Adrenal gland (tissue), 12 donors: ENCODE measurements around the gene CTSZ. TPM values are rescaled to one million over a fixed set of nuclear protein-coding genes. Genes with fewer than 3 reads are reported as not detected.

ENCODE experiments used
- DNase-seq, 7 donors: peaks; one replicate each; pipeline ENCODE4 v3.0.0-alpha.2; 2019 to 2020
- H3K27ac ChIP-seq, 5 donors: fragments of 200-600 bp; sonication (generic) in 4 of 5; 1 replicate in 3 of 5; 2 replicates in 2 of 5; pipeline versions ENCODE4 v1.5.1 to v1.8.0; 2016 to 2020; ENCODE audit warnings: mild to moderate bottlenecking in 1 of 5
- H3K27me3 ChIP-seq: fragments of 200-600 bp; 2 replicates; pipeline ENCODE4 v1.8.0; 2021
- H3K36me3 ChIP-seq, 2 donors: fragments of 200-600 bp; replicated peaks in 1 of 2; 1 replicate in 1 of 2; 2 replicates in 1 of 2; pipeline versions ENCODE4 v1.5.1 to v1.8.0; 2018 to 2022
- H3K4me1 ChIP-seq, 2 donors: fragments of 200-600 bp; replicated peaks in 1 of 2; 1 replicate in 1 of 2; 2 replicates in 1 of 2; pipeline versions ENCODE4 v1.5.1 to v1.8.0; 2018 to 2021
- H3K4me3 ChIP-seq, 4 donors: fragments of 200-600 bp; sonication (generic) in 3 of 4; one replicate each; pipeline ENCODE4 v1.5.1; 2016 to 2018
- H3K9me3 ChIP-seq, 3 donors: fragments of 200-600 bp; sonication (generic) in 1 of 3; replicated peaks in 1 of 3; 1 replicate in 2 of 3; 2 replicates in 1 of 3; pipeline versions ENCODE4 v1.5.1 to v1.8.0; 2016 to 2021
- POLR2A ChIP-seq, 2 donors: fragments of 450-650 bp; IDR thresholded peaks; one replicate each; pipeline ENCODE4 v1.6.1; 2017; ENCODE audit warnings: antibody characterized with exemption in 2 of 2, mild to moderate bottlenecking in 2 of 2, moderate library complexity in 1 of 2
- WGBS, 4 donors: extraction: QIAGEN DNeasy Blood & Tissue Kit in 2 of 4; methylation state at CpG; one replicate each; pipeline versions ENCODE4 v1.1.5 to v1.1.7; 2013 to 2017; 5-methylcytosine and 5-hydroxymethylcytosine counted together
- intact Hi-C, 2 donors: fragments of 100-400 bp; cut with DNase I; formaldehyde crosslinking; loops; one replicate each; pipeline versions ENCODE4 v1.14.1 to v1.15.0; 2022 to 2023
- polyA plus RNA-seq, 3 donors: library from polyadenylated mRNA; stranded (reverse); fragments of 200-250 nt in 2 of 3; fragments of 350-450 nt in 1 of 3; fragmentation: Illumina TruSeq in 1 of 3; extraction: RNeasy Lipid Tissue Mini Kit (QIAGEN cat#74804) in 1 of 3; gene quantifications; one replicate each; pipeline ENCODE4 v1.2.3, GENCODE V29; 2013 to 2014
- total RNA-seq, 9 donors: library from RNA; depleted of rRNA in 4 of 9; stranded (reverse); fragments of >200 nt in 4 of 9; fragments of 120-200 nt in 1 of 9; fragmentation: NEBNext Ultra II Directional in 1 of 9; extraction: Animal tissue kit (Norgen Biotek cat#: 25700) in 1 of 9; gene quantifications; one replicate each; pipeline versions ENCODE4 v1.1.0 to v1.2.4, GENCODE V29; 2013 to 2023
- TF ChIP-seq, protein P1 (sequence below), 6 experiments: fragments of 450-650 bp in 4 of 6; fragments of 200-600 bp in 2 of 6; sonication (generic) in 1 of 6; IDR thresholded peaks; 1 replicate in 5 of 6; 2 replicates in 1 of 6; pipeline versions ENCODE4 v1.5.1 to v1.8.0; 2016 to 2021; ENCODE audit warnings: antibody characterized with exemption in 6 of 6, mild to moderate bottlenecking in 2 of 6, moderate library complexity in 1 of 6
- donor health status: healthy with polysubstance abuse.
- donor health status: Bipolar disorder and iron deficiency.
- donor health status: DM: yes; HTN: yes; CAD: no.
- donor health status: DM: no; HTN: no; CAD: no.
- donor health status: DM: no; HTN: no; CAD: no.
- donor health status: DM: yes; HTN: yes; CAD: no.

CTSZ gene
- total and polyA plus RNA-seq, 12 donors = 36.4 to 266 (median 155) TPM

DNA sequence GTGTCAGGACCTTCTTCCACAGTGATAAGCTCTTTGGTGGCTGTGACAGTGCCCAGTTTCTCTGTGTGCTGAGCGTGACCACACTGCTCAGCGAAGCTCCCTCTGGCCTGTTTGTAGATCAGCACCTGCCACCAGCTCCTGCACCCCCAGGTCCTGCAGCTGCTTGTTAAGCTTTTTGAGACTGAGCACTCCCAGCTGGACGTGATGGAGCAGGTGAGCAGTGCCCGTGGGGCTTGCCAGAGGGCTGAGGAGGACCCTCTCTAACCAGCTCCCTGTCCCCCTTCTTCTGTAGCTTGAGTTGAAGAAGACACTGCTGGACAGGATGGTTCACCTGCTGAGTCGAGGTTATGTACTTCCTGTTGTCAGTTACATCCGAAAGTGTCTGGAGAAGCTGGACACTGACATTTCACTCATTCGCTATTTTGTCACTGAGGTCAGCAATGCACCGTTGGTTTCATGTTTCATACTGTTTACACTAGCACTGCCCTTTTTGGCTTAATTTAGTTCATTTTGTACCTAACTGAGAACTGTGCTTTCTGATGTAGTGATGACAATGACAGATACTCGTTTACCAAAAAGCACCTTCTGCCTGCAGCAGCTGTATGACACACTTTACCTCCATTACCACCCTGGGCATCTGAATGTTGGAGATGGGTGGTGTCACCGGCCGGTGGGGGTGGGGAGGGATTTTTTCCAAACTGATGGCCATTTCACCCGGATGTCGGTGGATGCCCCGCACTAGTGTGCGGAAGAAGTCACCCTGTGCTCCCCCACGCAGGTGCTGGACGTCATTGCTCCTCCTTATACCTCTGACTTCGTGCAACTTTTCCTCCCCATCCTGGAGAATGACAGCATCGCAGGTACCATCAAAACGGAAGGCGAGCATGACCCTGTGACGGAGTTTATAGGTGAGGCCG is 13.5 kb downstream of the CTSZ start:
- Histone ChIP-seq H3K27me3 (no peaks in the 10 kb centered on the region), H3K4me1 (no peaks in the 10 kb centered on the region), H3K9me3 (no peaks in the 10 kb centered on the region), H3K4me3 (no peak overlapping the region), H3K27ac (no peak overlapping the region), H3K36me3 (peaks cover 0 to 98% of the 10 kb centered on the region in 2 donors)
- WGBS, 4 donors = 85 to 91% (median 86%) methylated on average over 17 to 23 of the region's 23 CpGs
- peak in 1 of 7 donors; percentile 16 for DNase-seq
- no peak for TF ChIP-seq POLR2A (IDR thresholded peaks at IDR 0.05)
- TF ChIP-seq, protein P1, sequence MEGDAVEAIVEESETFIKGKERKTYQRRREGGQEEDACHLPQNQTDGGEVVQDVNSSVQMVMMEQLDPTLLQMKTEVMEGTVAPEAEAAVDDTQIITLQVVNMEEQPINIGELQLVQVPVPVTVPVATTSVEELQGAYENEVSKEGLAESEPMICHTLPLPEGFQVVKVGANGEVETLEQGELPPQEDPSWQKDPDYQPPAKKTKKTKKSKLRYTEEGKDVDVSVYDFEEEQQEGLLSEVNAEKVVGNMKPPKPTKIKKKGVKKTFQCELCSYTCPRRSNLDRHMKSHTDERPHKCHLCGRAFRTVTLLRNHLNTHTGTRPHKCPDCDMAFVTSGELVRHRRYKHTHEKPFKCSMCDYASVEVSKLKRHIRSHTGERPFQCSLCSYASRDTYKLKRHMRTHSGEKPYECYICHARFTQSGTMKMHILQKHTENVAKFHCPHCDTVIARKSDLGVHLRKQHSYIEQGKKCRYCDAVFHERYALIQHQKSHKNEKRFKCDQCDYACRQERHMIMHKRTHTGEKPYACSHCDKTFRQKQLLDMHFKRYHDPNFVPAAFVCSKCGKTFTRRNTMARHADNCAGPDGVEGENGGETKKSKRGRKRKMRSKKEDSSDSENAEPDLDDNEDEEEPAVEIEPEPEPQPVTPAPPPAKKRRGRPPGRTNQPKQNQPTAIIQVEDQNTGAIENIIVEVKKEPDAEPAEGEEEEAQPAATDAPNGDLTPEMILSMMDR (IDR thresholded peaks at IDR 0.05) = no peak
- intact Hi-C loops = no loop called here

DNA sequence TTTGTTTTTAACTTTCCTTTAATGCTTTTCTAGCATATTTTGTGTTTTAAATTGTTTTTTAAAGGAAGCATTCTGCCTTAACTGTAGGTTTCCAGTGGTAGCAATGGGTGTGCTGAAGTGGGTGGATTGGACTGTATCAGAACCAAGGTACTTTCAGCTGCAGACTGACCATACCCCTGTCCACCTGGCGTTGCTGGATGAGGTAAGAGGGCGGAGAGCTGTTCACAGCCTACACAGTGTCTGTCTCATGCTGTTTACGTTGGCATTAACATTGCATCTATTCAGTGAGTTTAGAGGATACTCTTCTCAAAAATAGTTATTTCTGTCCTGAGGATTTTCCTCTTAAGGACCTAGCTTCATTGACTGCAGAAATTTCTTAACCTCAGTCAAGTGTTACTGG is 14.1 kb downstream of the CTSZ start:
- Histone ChIP-seq H3K36me3 (peaks cover 0 to 98% of the 10 kb centered on the region in 2 donors), H3K27ac (no peak overlapping the region), H3K27me3 (no peaks in the 10 kb centered on the region), H3K9me3 (no peaks in the 10 kb centered on the region), H3K4me1 (no peaks in the 10 kb centered on the region), H3K4me3 (no peak overlapping the region)
- no peak for TF ChIP-seq POLR2A (IDR thresholded peaks at IDR 0.05)
- TF ChIP-seq, protein P1 (IDR thresholded peaks at IDR 0.05) = no peak
- DNase-seq = peak in 1 of 7 donors; percentile 6
- WGBS, 4 donors = 89 to 94% (median 91%) methylated on average over 3 of the region's 3 CpGs
- intact Hi-C loops = no loop called here

DNA sequence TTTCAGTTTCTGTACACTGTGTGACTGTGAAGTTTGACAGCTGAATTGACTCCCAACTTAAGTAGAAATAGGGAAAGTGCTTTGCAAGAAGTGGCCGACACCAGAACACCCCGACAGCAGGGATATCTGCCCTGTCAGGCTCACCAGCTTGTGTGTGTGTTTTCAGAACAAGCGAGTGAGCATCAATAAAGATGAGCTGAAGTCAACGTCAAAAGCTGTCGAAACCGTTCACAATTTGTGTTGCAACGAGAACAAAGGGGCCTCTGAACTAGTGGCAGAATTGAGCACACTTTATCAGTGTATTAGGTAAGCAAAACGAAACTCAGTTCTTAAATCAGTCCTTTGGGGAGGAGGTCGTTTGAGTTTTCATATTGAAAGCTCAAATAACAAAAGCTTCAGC is 15.3 kb downstream of the CTSZ start:
- no peaks in the 10 kb centered on the region for H3K27me3 ChIP-seq
- H3K4me3 ChIP-seq = no peak overlapping the region
- TF ChIP-seq POLR2A (IDR thresholded peaks at IDR 0.05) = no peak
- TF ChIP-seq, protein P1 (IDR thresholded peaks at IDR 0.05) = no peak
- WGBS, 4 donors = 81 to 86% (median 84%) methylated on average over 9 of the region's 9 CpGs
- peak in 1 of 7 donors; percentile 17 for DNase-seq
- intact Hi-C loops = no loop called here
- H3K4me1 ChIP-seq = no peaks in the 10 kb centered on the region
- H3K27ac ChIP-seq = no peak overlapping the region
- no peaks in the 10 kb centered on the region for H3K9me3 ChIP-seq
- peaks cover 0 to 98% of the 10 kb centered on the region in 2 donors for H3K36me3 ChIP-seq

DNA sequence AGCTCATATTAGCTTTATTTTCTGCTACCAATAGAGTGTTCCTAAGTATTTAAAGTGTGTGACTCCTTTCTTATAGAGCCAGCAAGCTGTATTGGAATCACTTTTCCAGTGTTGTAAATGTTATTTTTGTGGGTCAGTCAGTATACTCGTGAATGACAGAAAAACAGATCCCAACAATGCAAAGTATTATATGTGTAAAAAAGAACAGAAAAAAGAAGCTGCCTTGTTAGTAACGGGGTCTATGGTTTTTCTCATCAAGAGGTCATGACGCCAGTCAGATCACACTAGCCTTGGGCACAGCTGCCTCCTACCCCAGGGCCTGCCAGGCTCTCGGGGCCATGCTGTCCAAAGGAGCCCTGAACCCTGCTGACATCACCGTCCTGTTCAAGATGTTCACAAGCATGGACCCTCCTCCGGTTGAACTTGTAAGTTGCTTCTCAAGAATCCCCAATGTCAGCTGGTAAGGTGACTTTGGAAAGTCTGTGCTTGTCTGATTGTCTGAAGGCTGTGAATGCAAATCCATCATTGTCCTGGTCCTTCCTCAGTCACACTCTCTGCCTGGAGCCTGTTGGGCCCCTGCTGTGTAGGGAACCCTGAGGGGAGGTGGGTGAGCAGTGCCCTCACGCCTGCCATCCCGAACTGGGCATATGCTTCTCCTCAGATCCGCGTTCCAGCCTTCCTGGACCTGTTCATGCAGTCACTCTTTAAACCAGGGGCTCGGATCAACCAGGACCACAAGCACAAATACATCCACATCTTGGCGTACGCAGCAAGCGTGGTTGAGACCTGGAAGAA is 16.2 kb downstream of the CTSZ start:
- H3K9me3 ChIP-seq = no peaks in the 10 kb centered on the region
- H3K36me3 ChIP-seq = peaks cover 0 to 98% of the 10 kb centered on the region in 2 donors
- no peak overlapping the region for H3K4me3 ChIP-seq
- TF ChIP-seq, protein P1 (IDR thresholded peaks at IDR 0.05) = no peak
- TF ChIP-seq POLR2A (IDR thresholded peaks at IDR 0.05) = no peak
- no peak overlapping the region for H3K27ac ChIP-seq
- H3K27me3 ChIP-seq = no peaks in the 10 kb centered on the region
- peak in 1 of 7 donors; percentile 19 for DNase-seq
- intact Hi-C loops = no loop called here
- WGBS, 4 donors = 82 to 89% (median 88%) methylated on average over 10 to 14 of the region's 14 CpGs
- H3K4me1 ChIP-seq = no peaks in the 10 kb centered on the region
